CD14-positive monocyte (primary cell): ENCODE measurements around the gene TRIP6. TPM values are rescaled to one million over a fixed set of nuclear protein-coding genes. Genes with fewer than 3 reads are reported as not detected.

Source experiments
- DNase-seq, 3 donors: peaks; one replicate each; pipeline ENCODE4 v3.0.0-alpha.2; 2011 to 2022
- H2AFZ ChIP-seq: 2 replicates; pipeline ENCODE4 v1.6.0; 2012; ENCODE audit warnings: mild to moderate bottlenecking, low read depth, low read length, inconsistent platforms; ENCODE audit not compliant: insufficient read depth, poor library complexity, severe bottlenecking
- H3K27ac ChIP-seq, 2 donors: 1 replicate in 1 of 2; 2 replicates in 1 of 2; pipeline ENCODE4 v1.5.1; 2012 to 2013; ENCODE audit warnings: low read length in 2 of 2, control low read depth in 1 of 2, inconsistent platforms in 1 of 2, low read depth in 1 of 2, mild to moderate bottlenecking in 1 of 2
- H3K27me3 ChIP-seq, 2 donors: one replicate each; pipeline versions ENCODE4 v1.6.0 to v1.6.1; 2011 to 2013; ENCODE audit warnings: low read length in 2 of 2; ENCODE audit not compliant: control insufficient read depth in 2 of 2, insufficient read depth in 2 of 2
- H3K36me3 ChIP-seq, 2 donors: replicated peaks in 1 of 2; 1 replicate in 1 of 2; 2 replicates in 1 of 2; pipeline versions ENCODE4 v1.5.1 to v1.6.1; 2012 to 2013; ENCODE audit warnings: low read length in 2 of 2, control low read depth in 1 of 2, inconsistent platforms in 1 of 2, mild to moderate bottlenecking in 1 of 2; ENCODE audit not compliant: insufficient read depth in 2 of 2, control insufficient read depth in 1 of 2
- H3K4me1 ChIP-seq, 2 donors: 1 replicate in 1 of 2; 2 replicates in 1 of 2; pipeline versions ENCODE4 v1.5.1 to v1.6.1; 2012 to 2013; ENCODE audit warnings: low read length in 2 of 2, control low read depth in 1 of 2, inconsistent platforms in 1 of 2, mild to moderate bottlenecking in 1 of 2, moderate library complexity in 1 of 2; ENCODE audit not compliant: insufficient read depth in 2 of 2, control insufficient read depth in 1 of 2
- H3K4me2 ChIP-seq: replicated peaks from 2 replicates; pipeline ENCODE3; 2012; ENCODE audit warnings: low read length, moderate library complexity, mild to moderate bottlenecking; ENCODE audit not compliant: poor library complexity, severe bottlenecking; ENCODE audit errors: extremely low read depth
- H3K4me3 ChIP-seq, 3 experiments: fragments of 200-600 bp in 1 of 3; sonication (generic) in 1 of 3; replicated peaks in 1 of 3; 1 replicate in 2 of 3; 2 replicates in 1 of 3; pipeline ENCODE4 v1.5.1; 2011 to 2013; ENCODE audit warnings: low read length in 3 of 3, mild to moderate bottlenecking in 3 of 3, control low read depth in 2 of 3, low read depth in 2 of 3, inconsistent platforms in 1 of 3, moderate library complexity in 1 of 3
- H3K79me2 ChIP-seq: 2 replicates; pipeline ENCODE4 v1.6.0; 2012; ENCODE audit warnings: mild to moderate bottlenecking, control low read depth, inconsistent platforms, low read length, moderate library complexity; ENCODE audit not compliant: insufficient read depth
- H3K9ac ChIP-seq: 2 replicates; pipeline ENCODE4 v1.6.0; 2017; ENCODE audit warnings: low read length, mild to moderate bottlenecking; ENCODE audit not compliant: insufficient read depth, poor library complexity, severe bottlenecking
- H3K9me3 ChIP-seq, 2 donors: replicated peaks in 1 of 2; 1 replicate in 1 of 2; 2 replicates in 1 of 2; pipeline versions ENCODE4 v1.5.1 to v1.6.1; 2012 to 2013; ENCODE audit warnings: low read length in 2 of 2, control low read depth in 1 of 2; ENCODE audit not compliant: control insufficient read depth in 1 of 2, insufficient read depth in 1 of 2
- H4K20me1 ChIP-seq: 2 replicates; pipeline ENCODE4 v1.6.0; 2012; ENCODE audit warnings: mild to moderate bottlenecking, low read length, control low read depth, moderate library complexity; ENCODE audit not compliant: insufficient read depth
- H3K27ac Mint-ChIP-seq, 7 donors: one replicate each; pipeline ENCODE4 v1.8.0; 2020; ENCODE audit warnings: mild to moderate bottlenecking in 7 of 7, mixed read lengths in 7 of 7, moderate library complexity in 6 of 7, inconsistent platforms in 2 of 7
- H3K27me3 Mint-ChIP-seq, 3 donors: one replicate each; pipeline ENCODE4 v1.8.0; 2021 to 2022; ENCODE audit warnings: low read depth in 3 of 3, mild to moderate bottlenecking in 3 of 3, mixed read lengths in 3 of 3, moderate library complexity in 3 of 3, inconsistent platforms in 1 of 3
- H3K36me3 Mint-ChIP-seq, 2 donors: one replicate each; pipeline ENCODE4 v1.8.0; 2020; ENCODE audit warnings: mixed read lengths in 2 of 2, inconsistent platforms in 1 of 2, mild to moderate bottlenecking in 1 of 2
- H3K4me1 Mint-ChIP-seq: one replicate; pipeline ENCODE4 v1.8.0; 2020; ENCODE audit warnings: mild to moderate bottlenecking, mixed read lengths
- H3K4me3 Mint-ChIP-seq, 2 donors: one replicate each; pipeline ENCODE4 v1.8.0; 2020; ENCODE audit warnings: mild to moderate bottlenecking in 2 of 2, mixed read lengths in 2 of 2, moderate library complexity in 1 of 2
- H3K9me3 Mint-ChIP-seq, 7 donors: one replicate each; pipeline ENCODE4 v1.8.0; 2020 to 2022; ENCODE audit warnings: mixed read lengths in 7 of 7, mild to moderate bottlenecking in 6 of 7, moderate library complexity in 6 of 7, inconsistent platforms in 2 of 7
- CTCF ChIP-seq: fragments of 200-600 bp; IDR thresholded peaks from one replicate; pipeline ENCODE4 v1.8.0; 2022; ENCODE audit warnings: antibody characterized with exemption, mild to moderate bottlenecking
- WGBS: methylation state at CpG from one replicate; pipeline ENCODE4 v1.1.5; 2013; ENCODE audit warnings: missing lambda C conversion rate; ENCODE audit not compliant: insufficient coverage; 5-methylcytosine and 5-hydroxymethylcytosine counted together
- intact Hi-C, 2 donors: fragments of 100-400 bp; cut with micrococcal nuclease; formaldehyde crosslinking; loops; one replicate each; pipeline versions ENCODE4 v1.15.0 to v1.15.1; 2023
- polyA plus RNA-seq, 3 donors: library from polyadenylated mRNA; depleted of rRNA in 1 of 3; unstranded in 2 of 3; stranded (reverse) in 1 of 3; fragments of 300-500 nt in 2 of 3; fragments of >200 nt in 1 of 3; fragmentation: Illumina TruSeq in 2 of 3; gene quantifications; 1 replicate in 2 of 3; 2 replicates in 1 of 3; pipeline ENCODE4 v1.2.3, GENCODE V29; 2012 to 2021

The TRIP6 gene
- polyA plus RNA-seq, 3 donors = 1.9 to 5.9 (median 5.8) TPM

- no peaks in the 10 kb centered on the region for H3K9me3 Mint-ChIP-seq
- peaks cover 0 to 2% of the 10 kb centered on the region in 2 donors for H3K27me3 ChIP-seq
- no peaks in the 10 kb centered on the region for H3K36me3 ChIP-seq
- no peak for TF ChIP-seq CTCF
- no peak for DNase-seq
- H4K20me1 ChIP-seq = peaks cover 3% of the 10 kb centered on the region
- no peak overlapping the region for H2AFZ ChIP-seq
- no peak overlapping the region for H3K4me2 ChIP-seq
- no peaks in the 10 kb centered on the region for H3K9me3 ChIP-seq
- no peak overlapping the region for H3K4me3 ChIP-seq
- intact Hi-C loops = no loop called here
- peaks cover 0 to 8% (median 0%) of the 10 kb centered on the region in 3 donors for H3K27me3 Mint-ChIP-seq
- peaks cover 7% of the 10 kb centered on the region for H3K4me1 Mint-ChIP-seq
- H3K4me1 ChIP-seq = peaks cover 7 to 8% of the 10 kb centered on the region in 2 donors
- WGBS = 100% methylated on average over 3 of the region's 4 CpGs
- H3K27ac ChIP-seq = no peak overlapping the region
- H3K4me3 Mint-ChIP-seq = no peak overlapping the region
- H3K36me3 Mint-ChIP-seq = no peaks in the 10 kb centered on the region
- no peak overlapping the region for H3K27ac Mint-ChIP-seq
- peaks cover 5% of the 10 kb centered on the region for H3K79me2 ChIP-seq
- no peak overlapping the region for H3K9ac ChIP-seq
These were observed 19.8 kb upstream of the TRIP6 start for GRCh38 chr7:100847360-100847759.

GRCh38 chr7:100852048-100852872 is 14.9 kb upstream of the TRIP6 start, which contains the start of gene SLC12A9:
SLC12A9 (plus strand) TSS chr7:100852713; CDS start chr7:100854198, 1,485 bp downstream.
- peak within 1 kb of the TSS; percentile 48 to 84 for H3K27ac ChIP-seq
- H3K36me3 ChIP-seq = peaks cover 21 to 31% of the 10 kb centered on the region in 2 donors
- DNase-seq = peak; percentile 58 to 79 (median 64)
- intact Hi-C loops = loop anchor here (2.0 to 10.0 kb wide), 4 partner anchors 53 to 155 kb away; partner anchors contain the start of genes EPO (in 1 of the 2) and POP7 (in 1 of the 2)
- H4K20me1 ChIP-seq = peaks cover 51% of the 10 kb centered on the region
- H2AFZ ChIP-seq = peak within 1 kb of the TSS; percentile 78
- peak; percentile 96 for TF ChIP-seq CTCF
- WGBS = under 1% methylated on average over 57 of the region's 71 CpGs
- H3K27me3 ChIP-seq = peaks cover 0 to 2% of the 10 kb centered on the region in 2 donors
- H3K4me1 ChIP-seq = peaks cover 25 to 41% of the 10 kb centered on the region in 2 donors
- H3K9ac ChIP-seq = peak within 1 kb of the TSS; percentile 70
- peaks cover 21 to 35% of the 10 kb centered on the region in 2 donors for H3K36me3 Mint-ChIP-seq
- H3K4me3 ChIP-seq = peak within 1 kb of the TSS; percentile 53 to 99 (median 69)
- H3K79me2 ChIP-seq = peaks cover 53% of the 10 kb centered on the region
- H3K9me3 ChIP-seq = no peaks in the 10 kb centered on the region
- no peaks in the 10 kb centered on the region for H3K9me3 Mint-ChIP-seq
- peak within 1 kb of the TSS; percentile 94 to 96 for H3K4me3 Mint-ChIP-seq
- peak within 1 kb of the TSS; percentile 85 to 94 (median 92) for H3K27ac Mint-ChIP-seq
- peaks cover 38% of the 10 kb centered on the region for H3K4me1 Mint-ChIP-seq
- H3K27me3 Mint-ChIP-seq = peaks cover 0 to 3% (median 0%) of the 10 kb centered on the region in 3 donors
- peak within 1 kb of the TSS; percentile 89 for H3K4me2 ChIP-seq
